ENCODE data around the gene TCAF1.

TCAF1 gene, protein sequence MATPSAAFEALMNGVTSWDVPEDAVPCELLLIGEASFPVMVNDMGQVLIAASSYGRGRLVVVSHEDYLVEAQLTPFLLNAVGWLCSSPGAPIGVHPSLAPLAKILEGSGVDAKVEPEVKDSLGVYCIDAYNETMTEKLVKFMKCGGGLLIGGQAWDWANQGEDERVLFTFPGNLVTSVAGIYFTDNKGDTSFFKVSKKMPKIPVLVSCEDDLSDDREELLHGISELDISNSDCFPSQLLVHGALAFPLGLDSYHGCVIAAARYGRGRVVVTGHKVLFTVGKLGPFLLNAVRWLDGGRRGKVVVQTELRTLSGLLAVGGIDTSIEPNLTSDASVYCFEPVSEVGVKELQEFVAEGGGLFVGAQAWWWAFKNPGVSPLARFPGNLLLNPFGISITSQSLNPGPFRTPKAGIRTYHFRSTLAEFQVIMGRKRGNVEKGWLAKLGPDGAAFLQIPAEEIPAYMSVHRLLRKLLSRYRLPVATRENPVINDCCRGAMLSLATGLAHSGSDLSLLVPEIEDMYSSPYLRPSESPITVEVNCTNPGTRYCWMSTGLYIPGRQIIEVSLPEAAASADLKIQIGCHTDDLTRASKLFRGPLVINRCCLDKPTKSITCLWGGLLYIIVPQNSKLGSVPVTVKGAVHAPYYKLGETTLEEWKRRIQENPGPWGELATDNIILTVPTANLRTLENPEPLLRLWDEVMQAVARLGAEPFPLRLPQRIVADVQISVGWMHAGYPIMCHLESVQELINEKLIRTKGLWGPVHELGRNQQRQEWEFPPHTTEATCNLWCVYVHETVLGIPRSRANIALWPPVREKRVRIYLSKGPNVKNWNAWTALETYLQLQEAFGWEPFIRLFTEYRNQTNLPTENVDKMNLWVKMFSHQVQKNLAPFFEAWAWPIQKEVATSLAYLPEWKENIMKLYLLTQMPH

GRCh38 chr7:143901668-143902331 lies at the start of gene TCAF1:
Gene TCAF1 (minus strand): TSS chr7:143902176. CDS start chr7:143876608, 25,568 bp downstream.
- DNase-seq, result peak; percentile 89

GRCh38 chr7:143948733-143949132 lies 46.8 kb upstream of the TCAF1 start:
- no peak for DNase-seq

GRCh38 chr7:143947111-143947510 lies 45.1 kb upstream of the TCAF1 start:
- DNase-seq, result no peak

GRCh38 chr7:143945423-143945822 lies 43.4 kb upstream of the TCAF1 start:
- no peak for DNase-seq

- DNase-seq, result no peak
Measured at GRCh38 chr7:143938379-143939243, 36.6 kb upstream of the TCAF1 start.

DNA sequence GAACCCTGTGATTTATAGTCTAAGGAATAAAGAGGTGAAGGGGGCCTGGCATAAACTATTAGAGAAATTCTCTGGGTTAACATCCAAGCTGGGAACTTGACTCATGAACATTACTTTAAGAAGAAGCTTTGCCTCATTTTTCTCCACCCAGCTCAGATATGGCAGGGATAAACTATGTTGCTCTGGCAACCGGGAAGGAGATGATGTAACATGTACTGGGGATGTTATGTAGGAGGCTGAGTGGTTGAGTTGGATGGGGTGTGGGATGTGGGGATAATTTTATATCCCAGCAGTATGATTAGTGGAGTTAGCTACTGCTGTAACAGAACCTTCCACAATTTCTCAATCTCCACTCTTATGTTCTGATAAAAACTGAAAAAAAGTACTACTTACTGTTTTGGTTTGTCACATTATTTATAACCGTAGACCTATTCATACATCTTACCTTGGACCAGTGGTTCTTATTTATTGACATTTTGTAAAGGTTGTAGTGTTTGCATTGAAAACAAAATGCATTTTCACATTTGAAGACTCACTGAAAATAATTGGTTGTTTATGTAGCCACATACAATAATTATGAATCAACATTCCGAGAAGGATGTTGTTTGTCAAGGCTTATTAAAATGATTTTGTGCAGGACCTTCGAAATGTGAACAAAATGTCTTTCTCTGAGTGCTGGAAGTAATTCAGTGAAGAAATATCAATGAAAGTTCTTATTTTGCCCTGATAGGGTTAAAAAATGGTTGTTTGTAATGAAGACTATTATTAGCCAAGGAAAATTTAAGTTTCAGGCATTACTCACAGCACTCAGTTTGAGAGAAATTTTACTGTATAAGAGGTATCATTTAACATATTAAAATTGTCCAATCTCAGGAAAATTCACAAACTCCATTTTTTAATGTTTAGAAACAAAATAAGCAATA lies 34.4 kb upstream of the TCAF1 start:
- DNase-seq, result no peak

GRCh38 chr7:143934526-143935325 lies 32.8 kb upstream of the TCAF1 start, which contains the start of gene OR2F2:
Gene OR2F2 (plus strand): TSS chr7:143935233. CDS start chr7:143935233, 0 bp downstream.
- no peak for DNase-seq

DNA sequence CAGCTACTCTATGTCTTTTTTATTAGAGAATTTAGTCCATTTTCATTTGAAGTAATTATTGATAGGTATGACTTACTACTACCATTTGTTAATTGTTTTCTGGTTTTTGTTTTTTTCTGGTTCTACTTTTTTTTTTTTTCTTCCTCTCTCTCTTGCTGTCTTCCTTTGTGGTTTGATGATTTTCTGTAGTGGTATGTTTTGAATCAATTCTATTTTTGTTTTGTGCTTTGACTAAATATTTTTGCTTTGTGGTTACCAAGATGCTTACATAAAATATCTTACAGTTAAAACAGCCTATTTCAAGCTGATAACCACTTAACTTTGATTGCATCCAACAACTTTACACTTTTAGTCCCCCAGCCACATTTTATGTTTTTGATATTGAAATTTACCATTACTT lies 29.8 kb upstream of the TCAF1 start:
- no peak for DNase-seq

DNA sequence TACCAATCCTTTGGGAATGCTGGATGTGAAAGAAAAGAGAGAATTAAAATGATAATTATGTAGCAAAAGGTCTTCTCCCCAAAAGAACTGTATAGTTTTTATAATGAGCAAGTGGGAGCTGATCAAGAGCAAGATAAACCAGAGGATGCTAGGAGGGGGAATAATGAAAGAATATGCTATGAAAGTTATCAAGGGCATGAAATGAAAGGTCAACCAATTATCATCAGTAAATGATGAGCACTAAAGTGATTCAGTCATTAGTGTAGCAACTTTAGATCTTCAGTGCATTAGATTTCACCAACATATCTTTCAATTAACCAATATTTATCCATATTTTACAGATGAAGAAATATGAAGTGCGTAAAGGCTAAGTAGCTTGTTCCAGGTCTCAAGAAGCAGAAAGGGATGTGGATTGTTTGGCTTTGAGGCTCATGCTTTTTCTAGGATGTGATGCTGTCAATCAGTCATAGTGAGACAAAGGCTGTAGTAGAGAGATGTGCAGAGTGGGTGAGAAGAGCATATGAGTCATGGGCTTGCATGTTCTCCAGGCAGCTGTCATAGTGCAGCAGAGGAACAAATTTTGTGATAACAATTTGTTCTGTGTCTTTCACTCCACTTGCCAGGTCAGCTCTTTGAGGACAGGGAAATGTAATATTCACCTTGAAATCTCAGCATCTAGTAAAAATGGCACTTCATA lies 27.4 kb upstream of the TCAF1 start:
- DNase-seq, result no peak

- DNase-seq, result no peak
Measured at GRCh38 chr7:143924851-143925250, 22.9 kb upstream of the TCAF1 start.

DNA sequence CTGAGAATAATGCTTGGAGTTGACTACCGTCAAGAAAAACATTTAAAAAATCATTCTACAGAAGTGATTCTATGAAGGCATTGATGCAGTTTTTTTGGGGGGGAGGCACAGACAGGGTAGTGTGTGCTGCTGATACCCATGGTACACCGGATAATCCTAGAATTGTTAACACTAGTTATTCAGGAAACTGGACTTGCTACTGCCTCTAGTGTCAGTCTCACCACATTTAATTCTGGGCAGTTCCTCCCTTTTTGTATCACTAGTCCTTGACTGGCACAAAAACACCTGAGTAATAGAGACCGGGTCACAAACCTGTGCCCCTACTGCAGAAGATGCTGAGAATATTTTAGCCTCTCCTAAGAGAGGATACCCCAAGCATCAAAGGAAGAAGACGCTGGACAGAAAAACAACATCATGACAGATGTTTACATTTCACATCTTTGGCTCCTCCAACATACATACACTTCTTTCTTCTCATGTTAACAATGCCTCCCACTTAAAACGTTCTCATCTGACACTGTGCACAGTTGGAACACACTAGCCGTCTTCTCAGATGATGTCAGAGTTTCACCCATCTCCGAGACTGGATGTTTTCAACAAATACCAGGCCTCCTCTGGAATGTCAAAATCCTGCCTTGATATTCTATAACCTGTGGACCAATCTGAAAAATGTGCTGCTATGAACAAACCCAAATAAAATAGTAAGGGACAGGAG lies 13.1 kb upstream of the TCAF1 start:
- DNase-seq, result no peak

GRCh38 chr7:143913945-143914615 lies 12.1 kb upstream of the TCAF1 start:
- no peak for DNase-seq

DNA sequence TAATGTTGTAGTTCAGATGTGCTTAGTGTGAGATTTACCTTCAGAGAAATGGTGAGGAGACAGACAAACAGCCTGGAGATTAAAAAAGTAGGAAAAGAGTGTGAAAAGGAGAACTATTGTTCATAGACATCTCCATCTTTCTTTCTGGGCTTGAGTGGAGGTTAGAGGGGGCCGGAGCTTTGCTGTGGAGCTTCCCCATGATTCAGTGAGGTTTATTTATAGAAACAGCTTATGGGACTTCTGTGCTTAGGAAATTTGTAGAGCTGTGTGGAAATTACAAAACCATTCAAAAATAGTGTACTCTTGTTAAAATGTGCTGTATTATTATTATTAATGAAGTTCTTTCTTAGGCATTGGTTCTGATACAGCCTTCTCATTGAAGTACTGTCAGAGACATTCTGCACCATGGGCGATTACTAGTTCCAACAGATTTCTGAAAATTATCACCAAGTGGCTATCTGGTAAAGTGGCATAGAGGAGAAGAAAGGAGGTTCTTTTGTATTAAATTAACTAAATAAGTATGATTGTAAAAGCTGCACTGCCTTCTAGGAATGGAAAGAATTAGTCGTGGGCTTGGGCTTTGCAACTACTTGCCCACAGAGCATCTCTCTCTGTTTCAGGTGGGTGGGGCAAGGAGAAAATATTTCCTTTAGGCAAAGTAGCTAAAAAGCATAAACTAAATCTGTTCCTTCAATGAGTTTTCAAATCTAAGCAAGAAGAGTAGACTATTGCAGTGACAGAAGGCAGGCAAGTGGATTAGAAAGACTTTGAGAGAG lies 8.7 kb upstream of the TCAF1 start:
- no peak for DNase-seq

- no peak for DNase-seq
Measured at GRCh38 chr7:143909863-143910262, 7.9 kb upstream of the TCAF1 start.

GRCh38 chr7:143908120-143908519 lies 6.1 kb upstream of the TCAF1 start:
- DNase-seq, result no peak

GRCh38 chr7:143906895-143907294 lies 4.9 kb upstream of the TCAF1 start:
- no peak for DNase-seq

GRCh38 chr7:143906151-143906550 lies 4.2 kb upstream of the TCAF1 start:
- no peak for DNase-seq
